ENCODE data around the gene GAS7.

Gene GAS7

GRCh38 chr17:10200016-10200415 is 1.6 kb upstream of the GAS7 start:
- no peak for DNase-seq

DNA sequence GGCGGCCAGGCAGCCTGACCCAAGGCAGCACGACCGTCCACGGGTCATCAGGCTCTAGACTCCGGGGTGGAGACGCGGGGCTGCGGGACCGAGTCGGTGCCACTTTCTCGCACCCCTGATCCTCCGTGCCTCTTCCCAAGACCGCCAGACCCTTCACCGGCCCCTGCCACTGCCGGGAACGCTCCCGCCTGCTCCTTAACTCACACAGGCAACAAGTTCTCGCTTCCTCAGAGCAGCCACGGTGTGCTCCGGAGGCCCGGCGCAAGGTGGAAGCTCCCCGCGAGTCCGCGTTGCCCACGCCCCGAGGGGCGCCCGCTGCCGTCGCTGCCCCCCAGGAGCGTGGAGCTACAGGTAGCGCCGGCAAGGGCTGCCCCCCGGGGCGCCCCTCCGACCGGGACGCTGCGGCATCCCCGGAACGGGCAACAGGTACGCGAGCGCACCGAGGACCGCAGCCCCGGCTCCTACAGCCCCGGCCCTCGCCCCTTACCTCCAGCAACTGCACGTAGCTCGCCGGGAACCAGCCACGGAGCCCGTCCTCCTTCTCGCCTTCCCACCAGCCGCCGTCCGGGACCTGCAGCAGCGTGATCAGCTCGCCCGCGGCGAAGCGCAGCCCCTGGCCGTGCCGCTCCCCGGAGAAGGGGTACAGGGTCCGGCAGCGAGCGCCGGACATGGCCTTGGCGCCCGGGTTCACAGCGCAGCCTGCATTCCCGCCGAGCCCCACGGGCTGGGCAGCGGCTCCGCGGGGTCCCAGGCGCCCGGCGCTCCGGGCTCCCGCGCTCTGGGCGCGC is 491 bp downstream of the GAS7 start:
- DNase-seq: no peak

- DNase-seq: no peak
Measured at GRCh38 chr17:10197362-10197720, 1.1 kb downstream of the GAS7 start.

DNA sequence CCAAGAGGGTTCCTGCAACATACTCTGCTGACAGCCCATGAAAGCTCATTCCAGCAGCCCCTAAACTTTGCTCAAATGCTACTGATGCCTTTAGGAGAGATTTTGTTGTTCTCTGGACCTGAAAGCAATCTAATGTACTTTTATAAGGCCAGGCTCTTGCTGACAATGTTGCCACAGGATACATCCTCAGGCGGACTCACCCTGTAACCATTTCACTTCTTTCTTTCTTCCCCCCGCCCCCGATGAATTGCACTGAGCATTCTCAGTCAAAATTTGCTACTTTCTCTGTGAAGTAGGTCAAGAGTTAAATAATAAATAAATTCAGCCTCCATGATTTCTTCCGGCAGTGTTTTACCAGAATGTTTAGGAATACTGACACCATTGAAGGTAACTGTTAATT is 1.5 kb downstream of the GAS7 start:
- DNase-seq: no peak

GRCh38 chr17:10196384-10196895 is 2.0 kb downstream of the GAS7 start:
- no peak for DNase-seq

DNA sequence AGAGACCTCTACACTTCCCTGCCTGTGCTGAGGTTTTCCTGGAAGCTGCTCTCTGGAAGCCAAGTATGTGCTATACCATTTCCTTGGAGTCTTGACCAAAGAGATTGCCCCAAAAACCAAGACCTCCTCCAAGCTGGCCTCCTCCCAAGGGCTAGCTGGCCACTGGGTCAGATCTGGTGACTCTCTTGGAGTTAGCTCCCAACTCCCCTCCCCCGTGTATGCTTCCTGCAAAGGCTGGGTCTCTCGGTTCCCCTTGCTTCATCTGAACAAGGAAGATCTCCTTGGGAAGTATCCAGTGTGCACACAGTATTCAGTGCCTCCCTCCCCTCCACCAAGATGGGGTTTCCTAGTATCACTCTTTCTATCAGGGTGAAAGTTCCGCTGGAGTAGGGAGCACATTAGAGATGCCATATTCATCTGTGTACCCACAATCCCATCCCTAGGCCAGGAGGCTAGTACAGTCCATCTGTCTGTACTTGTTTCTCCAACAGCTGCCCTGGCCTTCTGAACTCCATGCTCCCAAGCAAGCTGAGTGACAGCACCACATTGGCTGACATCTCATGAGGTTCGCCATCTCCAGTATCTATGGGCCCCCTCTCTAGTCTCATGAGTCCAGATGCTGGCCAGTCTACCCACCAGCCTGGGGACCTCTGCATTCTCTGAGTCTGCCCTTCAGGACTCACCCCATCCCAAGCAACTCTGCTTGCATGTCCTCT is 3.2 kb downstream of the GAS7 start:
- DNase-seq: no peak

- DNase-seq: no peak
Measured at GRCh38 chr17:10193632-10194031, 4.8 kb downstream of the GAS7 start.

- DNase-seq: no peak
Measured at GRCh38 chr17:10192972-10193371, 5.4 kb downstream of the GAS7 start.

GRCh38 chr17:10192461-10192860 is 5.9 kb downstream of the GAS7 start:
- DNase-seq: no peak

- no peak for DNase-seq
Measured at GRCh38 chr17:10187456-10187855, 10.9 kb downstream of the GAS7 start.

- no peak for DNase-seq
Measured at GRCh38 chr17:10186771-10187410, 11.5 kb downstream of the GAS7 start.

GRCh38 chr17:10183931-10184930 is 14.2 kb downstream of the GAS7 start:
- DNase-seq: no peak

GRCh38 chr17:10182785-10183184 is 15.6 kb downstream of the GAS7 start:
- no peak for DNase-seq

DNA sequence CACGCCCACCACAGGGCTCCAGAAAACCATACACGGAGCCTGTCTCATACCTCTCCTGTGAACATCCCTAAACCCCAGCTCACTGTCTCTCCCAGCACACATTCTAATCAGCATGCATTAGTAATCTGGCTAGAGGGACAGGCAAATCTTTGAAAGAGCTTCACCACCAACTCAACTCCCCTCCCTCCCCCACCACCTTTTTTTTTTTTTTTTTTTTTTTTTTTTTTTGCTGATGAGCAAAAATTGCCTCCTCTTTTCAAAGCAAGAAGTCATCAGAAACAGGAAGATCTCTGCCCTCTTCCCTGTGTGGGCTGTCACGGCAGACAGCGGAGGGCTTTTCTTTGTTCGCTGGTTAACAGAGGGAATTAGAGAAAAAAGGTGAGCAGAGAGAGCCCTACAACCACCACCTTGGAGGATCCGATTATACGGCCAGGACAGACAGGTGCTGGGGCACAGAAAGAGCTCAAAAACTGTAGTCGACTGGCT is 19.9 kb downstream of the GAS7 start:
- DNase-seq: no peak

DNA sequence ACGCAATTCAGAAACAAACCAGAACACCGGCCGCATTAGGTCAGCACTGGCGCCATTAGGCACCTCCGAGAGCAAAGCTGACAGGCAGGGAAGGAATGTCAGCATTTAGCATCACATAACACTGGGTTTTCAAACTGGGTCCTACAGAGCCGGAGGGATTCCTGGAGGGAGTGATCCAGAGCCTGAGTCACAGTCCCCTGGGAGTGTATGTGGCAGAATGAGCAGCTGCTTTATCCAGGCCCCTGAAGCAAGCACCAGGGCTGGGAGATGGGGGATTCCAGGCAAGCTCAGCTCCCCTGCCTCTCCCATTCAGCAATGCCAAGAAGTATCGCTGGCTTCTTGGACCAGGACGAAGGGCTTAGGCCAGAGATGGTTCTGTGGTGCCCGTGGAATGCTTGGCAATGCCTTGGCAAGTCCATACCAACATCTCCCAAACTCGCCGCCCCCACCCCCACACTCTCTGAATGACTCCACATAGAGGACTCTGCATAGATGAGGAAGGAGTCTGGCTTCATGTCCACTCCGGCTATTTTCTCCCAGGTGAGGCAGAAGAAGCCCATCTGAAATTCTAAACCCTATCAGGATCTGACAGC is 20.4 kb downstream of the GAS7 start:
- no peak for DNase-seq

GRCh38 chr17:10177131-10177912 is 21.1 kb downstream of the GAS7 start:
- no peak for DNase-seq

GRCh38 chr17:10173913-10174312 is 24.5 kb downstream of the GAS7 start:
- no peak for DNase-seq

DNA sequence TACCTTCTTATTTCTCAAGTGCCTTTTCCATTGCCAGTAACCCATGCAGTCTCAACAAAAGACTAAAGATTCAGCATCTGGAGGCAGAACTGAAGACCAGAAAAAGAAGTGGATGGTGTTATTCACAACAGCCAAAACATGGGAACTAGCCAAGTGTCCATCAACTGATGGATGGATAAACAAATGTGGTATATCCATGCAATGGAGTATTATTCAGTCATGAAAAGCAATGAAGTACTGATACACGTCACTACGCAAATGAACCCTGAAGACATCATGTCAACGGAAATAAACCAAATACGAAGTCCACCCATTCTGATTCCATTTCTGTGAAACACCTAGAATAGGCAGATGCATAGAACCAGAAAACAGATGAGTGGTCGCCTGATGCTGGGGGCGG is 25.6 kb downstream of the GAS7 start:
- DNase-seq: no peak

DNA sequence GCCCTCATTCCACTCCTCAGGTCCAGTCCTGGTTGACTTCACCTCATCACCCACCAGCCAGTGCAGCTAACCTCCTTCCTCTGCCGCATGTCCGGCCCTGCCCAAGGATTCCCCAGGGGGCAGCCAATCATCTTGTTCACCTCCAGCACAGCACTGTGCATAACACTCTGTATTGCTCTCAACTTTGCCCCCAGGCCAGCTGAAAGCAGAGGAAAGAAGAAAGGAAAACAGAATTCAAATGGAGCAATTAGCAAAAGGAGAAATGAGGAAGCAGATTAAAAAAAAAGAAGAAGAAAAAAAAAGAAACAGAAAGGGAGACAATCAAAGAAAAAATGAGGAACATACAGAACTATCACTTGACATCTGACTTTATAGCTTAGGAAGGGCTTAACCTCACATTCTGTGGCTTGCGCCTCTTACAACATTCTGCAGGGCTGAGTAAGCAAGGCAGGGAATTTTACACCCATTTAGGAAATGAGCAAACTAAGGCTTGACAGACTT is 26.1 kb downstream of the GAS7 start:
- no peak for DNase-seq

- DNase-seq: no peak
Measured at GRCh38 chr17:10171581-10171981, 26.8 kb downstream of the GAS7 start.

GRCh38 chr17:10171122-10171571 is 27.3 kb downstream of the GAS7 start:
- DNase-seq: no peak
